ENCODE measurements around the gene BARX1.

The BARX1 gene

GRCh38 chr9:93955111-93955980, at the start of gene BARX1:
Gene BARX1 (minus strand): TSS chr9:93955355. CDS start chr9:93955146, 209 bp downstream.
- no peaks in the 10 kb centered on the region for H3K36me3 ChIP-seq (ENCODE audit: control insufficient read depth, insufficient read depth, low read length)
- no peak within 1 kb of the TSS for H3K27ac ChIP-seq (ENCODE audit: low read depth, low read length)
- peaks cover 2% of the 10 kb centered on the region for H3K4me1 ChIP-seq (ENCODE audit: control insufficient read depth, insufficient read depth, low read length)
- no peak within 1 kb of the TSS for H3K9ac ChIP-seq (ENCODE audit: low read length)
- H3K4me3 ChIP-seq (ENCODE audit: low read length) = peak within 1 kb of the TSS; percentile 38
- H3K27me3 ChIP-seq (ENCODE audit: control insufficient read depth, insufficient read depth, low read length) = peaks cover 80% of the 10 kb centered on the region

DNA sequence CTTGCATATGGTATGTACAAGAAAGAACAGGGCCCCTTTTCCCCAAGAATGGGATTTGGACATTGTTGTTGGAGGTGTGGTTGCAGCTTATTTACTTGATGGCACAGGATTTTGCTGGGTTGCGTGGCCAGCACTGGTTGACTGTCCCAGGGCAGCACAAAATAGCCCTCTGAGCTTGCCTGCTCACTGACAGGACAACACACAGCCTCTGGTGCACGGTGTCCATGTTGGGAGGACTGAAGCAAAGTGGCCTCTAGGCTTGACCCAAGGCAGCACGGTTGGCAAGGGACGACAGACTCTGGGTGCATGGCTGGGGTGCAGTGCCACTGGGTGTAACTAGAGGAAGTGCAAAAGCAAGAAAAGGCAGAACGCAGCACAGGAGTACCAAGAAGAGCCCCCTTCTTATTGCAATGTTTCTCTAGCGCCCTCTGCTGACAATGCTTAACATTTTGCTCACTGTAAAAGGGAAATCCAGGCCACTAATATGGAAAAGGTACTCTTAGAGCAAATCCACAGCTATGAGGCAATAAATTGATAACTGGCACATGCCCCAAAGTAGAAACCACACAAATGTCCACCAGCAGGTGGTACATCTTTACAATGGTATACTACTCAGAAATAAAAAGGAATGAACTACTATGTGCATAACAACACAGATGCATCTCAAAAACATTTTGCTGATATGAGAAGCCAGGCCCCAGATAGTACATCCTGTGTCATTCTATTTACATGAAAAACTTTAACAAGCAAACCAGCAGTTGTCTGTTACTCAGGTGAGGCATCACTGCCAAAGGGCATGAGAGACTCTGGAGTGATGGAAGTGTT, 47.4 kb upstream of the BARX1 start:
- Histone ChIP-seq H3K27me3 (ENCODE audit: control insufficient read depth, insufficient read depth, low read length) (no peaks in the 10 kb centered on the region), H3K4me1 (ENCODE audit: control insufficient read depth, insufficient read depth, low read length) (no peaks in the 10 kb centered on the region), H3K4me3 (ENCODE audit: low read length) (no peak overlapping the region), H3K9ac (ENCODE audit: low read length) (no peak overlapping the region), H3K27ac (ENCODE audit: low read depth, low read length) (no peak overlapping the region), H3K36me3 (ENCODE audit: control insufficient read depth, insufficient read depth, low read length) (no peaks in the 10 kb centered on the region)

GRCh38 chr9:93996863-93997262, 41.7 kb upstream of the BARX1 start:
- H3K4me3 ChIP-seq (ENCODE audit: low read length) = no peak overlapping the region
- no peaks in the 10 kb centered on the region for H3K36me3 ChIP-seq (ENCODE audit: control insufficient read depth, insufficient read depth, low read length)
- H3K9ac ChIP-seq (ENCODE audit: low read length) = no peak overlapping the region
- H3K4me1 ChIP-seq (ENCODE audit: control insufficient read depth, insufficient read depth, low read length) = no peaks in the 10 kb centered on the region
- no peaks in the 10 kb centered on the region for H3K27me3 ChIP-seq (ENCODE audit: control insufficient read depth, insufficient read depth, low read length)
- no peak overlapping the region for H3K27ac ChIP-seq (ENCODE audit: low read depth, low read length)

- no peaks in the 10 kb centered on the region for H3K36me3 ChIP-seq (ENCODE audit: control insufficient read depth, insufficient read depth, low read length)
- no peak overlapping the region for H3K27ac ChIP-seq (ENCODE audit: low read depth, low read length)
- H3K9ac ChIP-seq (ENCODE audit: low read length) = no peak overlapping the region
- H3K27me3 ChIP-seq (ENCODE audit: control insufficient read depth, insufficient read depth, low read length) = no peaks in the 10 kb centered on the region
- H3K4me3 ChIP-seq (ENCODE audit: low read length) = no peak overlapping the region
- no peaks in the 10 kb centered on the region for H3K4me1 ChIP-seq (ENCODE audit: control insufficient read depth, insufficient read depth, low read length)
Measured at GRCh38 chr9:93996367-93996766, 41.2 kb upstream of the BARX1 start.

- H3K27me3 ChIP-seq (ENCODE audit: control insufficient read depth, insufficient read depth, low read length) = no peaks in the 10 kb centered on the region
- H3K9ac ChIP-seq (ENCODE audit: low read length) = no peak overlapping the region
- no peaks in the 10 kb centered on the region for H3K36me3 ChIP-seq (ENCODE audit: control insufficient read depth, insufficient read depth, low read length)
- no peaks in the 10 kb centered on the region for H3K4me1 ChIP-seq (ENCODE audit: control insufficient read depth, insufficient read depth, low read length)
- no peak overlapping the region for H3K27ac ChIP-seq (ENCODE audit: low read depth, low read length)
- H3K4me3 ChIP-seq (ENCODE audit: low read length) = no peak overlapping the region
Measured at GRCh38 chr9:93994545-93994944, 39.4 kb upstream of the BARX1 start.

DNA sequence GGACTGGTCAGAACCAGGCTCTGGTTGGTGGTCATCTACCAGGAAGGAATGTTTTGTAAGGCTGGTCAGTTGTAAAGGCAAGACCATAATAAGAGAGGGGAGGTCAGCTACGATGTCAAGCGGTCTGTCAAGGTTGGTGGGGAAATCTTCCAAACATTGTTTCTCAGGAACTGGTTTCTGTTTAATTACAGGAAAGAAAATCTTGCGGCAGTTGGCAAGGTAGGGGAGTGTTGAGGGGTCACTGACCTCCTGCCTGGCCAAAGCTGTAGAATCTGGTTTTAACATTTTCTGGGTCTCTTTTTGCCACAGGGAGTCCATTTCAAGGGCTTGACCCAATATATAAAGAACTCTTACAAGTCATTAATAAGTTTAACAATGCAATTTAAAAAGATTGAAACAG, 39.0 kb upstream of the BARX1 start:
- Histone ChIP-seq H3K36me3 (ENCODE audit: control insufficient read depth, insufficient read depth, low read length) (no peaks in the 10 kb centered on the region), H3K27me3 (ENCODE audit: control insufficient read depth, insufficient read depth, low read length) (no peaks in the 10 kb centered on the region)

DNA sequence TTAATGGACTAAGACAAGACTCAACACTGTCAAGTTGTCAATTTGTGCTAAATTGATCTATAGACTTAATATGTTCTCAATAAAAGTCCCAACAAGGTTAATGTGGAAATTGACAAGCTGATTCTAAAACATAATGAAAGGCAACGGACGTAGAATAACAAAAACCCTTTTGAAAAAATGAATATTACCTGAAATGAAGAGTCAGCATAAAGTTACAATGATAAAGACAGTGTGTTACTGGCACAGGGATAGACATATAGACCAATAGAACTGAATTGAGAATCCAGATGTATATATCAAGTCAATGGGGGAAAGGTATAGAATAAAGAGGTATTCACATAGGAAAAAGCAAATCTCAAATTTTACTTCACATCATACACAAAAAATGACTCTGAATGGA, 37.7 kb upstream of the BARX1 start:
- Histone ChIP-seq H3K4me3 (ENCODE audit: low read length) (no peak overlapping the region), H3K9ac (ENCODE audit: low read length) (no peak overlapping the region), H3K27me3 (ENCODE audit: control insufficient read depth, insufficient read depth, low read length) (no peaks in the 10 kb centered on the region), H3K27ac (ENCODE audit: low read depth, low read length) (no peak overlapping the region), H3K36me3 (ENCODE audit: control insufficient read depth, insufficient read depth, low read length) (no peaks in the 10 kb centered on the region), H3K4me1 (ENCODE audit: control insufficient read depth, insufficient read depth, low read length) (no peaks in the 10 kb centered on the region)

More for the DNA sequence above, 39.0 kb upstream of the BARX1 start:
- Histone ChIP-seq H3K9ac (ENCODE audit: low read length) (no peak overlapping the region), H3K4me1 (ENCODE audit: control insufficient read depth, insufficient read depth, low read length) (no peaks in the 10 kb centered on the region), H3K27ac (ENCODE audit: low read depth, low read length) (no peak overlapping the region), H3K4me3 (ENCODE audit: low read length) (no peak overlapping the region)

DNA sequence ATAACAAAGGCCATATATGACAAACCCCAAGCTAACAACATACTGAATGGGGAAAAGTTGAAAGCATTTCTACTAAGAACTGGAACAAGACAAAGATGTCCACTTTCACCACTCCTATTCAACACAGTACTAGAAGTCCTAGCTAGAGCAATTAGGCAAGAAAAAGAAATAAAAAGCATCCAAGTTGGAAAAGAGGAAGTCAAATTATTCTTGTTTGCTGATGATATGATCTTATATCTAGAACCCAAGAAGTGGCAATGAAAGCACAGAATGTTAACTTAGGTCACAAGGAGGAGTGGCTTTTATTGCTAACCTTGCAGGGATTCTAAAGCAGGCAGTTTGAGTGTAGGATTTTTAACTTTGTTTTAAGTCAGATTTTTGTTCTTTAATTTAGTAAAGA, 35.3 kb upstream of the BARX1 start:
- Histone ChIP-seq H3K4me3 (ENCODE audit: low read length) (no peak overlapping the region), H3K27ac (ENCODE audit: low read depth, low read length) (no peak overlapping the region), H3K27me3 (ENCODE audit: control insufficient read depth, insufficient read depth, low read length) (no peaks in the 10 kb centered on the region), H3K4me1 (ENCODE audit: control insufficient read depth, insufficient read depth, low read length) (no peaks in the 10 kb centered on the region), H3K36me3 (ENCODE audit: control insufficient read depth, insufficient read depth, low read length) (no peaks in the 10 kb centered on the region), H3K9ac (ENCODE audit: low read length) (no peak overlapping the region)

DNA sequence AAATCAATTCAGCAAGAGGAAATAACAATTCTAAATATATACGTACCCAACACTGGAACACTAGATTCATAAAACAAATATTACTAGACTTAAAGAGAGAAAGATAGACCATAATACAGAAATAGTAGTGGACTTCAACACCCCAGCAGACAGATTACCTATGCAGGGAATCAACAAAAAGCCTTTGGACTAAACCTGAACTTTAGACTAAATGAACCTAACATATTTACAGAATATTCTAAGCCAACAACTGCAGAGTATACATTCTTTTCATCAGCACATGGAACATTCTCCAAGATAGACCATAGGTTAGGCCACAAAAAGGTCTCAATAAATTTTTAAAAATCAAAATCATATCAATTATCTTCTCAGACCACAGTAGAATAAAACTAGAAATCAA, 32.9 kb upstream of the BARX1 start:
- Histone ChIP-seq H3K27ac (ENCODE audit: low read depth, low read length) (no peak overlapping the region), H3K36me3 (ENCODE audit: control insufficient read depth, insufficient read depth, low read length) (no peaks in the 10 kb centered on the region), H3K9ac (ENCODE audit: low read length) (no peak overlapping the region), H3K4me1 (ENCODE audit: control insufficient read depth, insufficient read depth, low read length) (no peaks in the 10 kb centered on the region), H3K4me3 (ENCODE audit: low read length) (no peak overlapping the region), H3K27me3 (ENCODE audit: control insufficient read depth, insufficient read depth, low read length) (no peaks in the 10 kb centered on the region)

- H3K4me3 ChIP-seq (ENCODE audit: low read length) = no peak overlapping the region
- H3K36me3 ChIP-seq (ENCODE audit: control insufficient read depth, insufficient read depth, low read length) = no peaks in the 10 kb centered on the region
- no peaks in the 10 kb centered on the region for H3K27me3 ChIP-seq (ENCODE audit: control insufficient read depth, insufficient read depth, low read length)
- no peaks in the 10 kb centered on the region for H3K4me1 ChIP-seq (ENCODE audit: control insufficient read depth, insufficient read depth, low read length)
- H3K27ac ChIP-seq (ENCODE audit: low read depth, low read length) = no peak overlapping the region
- no peak overlapping the region for H3K9ac ChIP-seq (ENCODE audit: low read length)
Measured at GRCh38 chr9:93984860-93985259, 29.7 kb upstream of the BARX1 start.

GRCh38 chr9:93983875-93984274, 28.7 kb upstream of the BARX1 start:
- Histone ChIP-seq H3K4me3 (ENCODE audit: low read length) (no peak overlapping the region), H3K27ac (ENCODE audit: low read depth, low read length) (no peak overlapping the region), H3K4me1 (ENCODE audit: control insufficient read depth, insufficient read depth, low read length) (no peaks in the 10 kb centered on the region), H3K27me3 (ENCODE audit: control insufficient read depth, insufficient read depth, low read length) (no peaks in the 10 kb centered on the region), H3K9ac (ENCODE audit: low read length) (no peak overlapping the region), H3K36me3 (ENCODE audit: control insufficient read depth, insufficient read depth, low read length) (no peaks in the 10 kb centered on the region)

GRCh38 chr9:93979721-93980120, 24.6 kb upstream of the BARX1 start:
- Histone ChIP-seq H3K4me1 (ENCODE audit: control insufficient read depth, insufficient read depth, low read length) (no peaks in the 10 kb centered on the region), H3K27me3 (ENCODE audit: control insufficient read depth, insufficient read depth, low read length) (peaks cover 3% of the 10 kb centered on the region), H3K36me3 (ENCODE audit: control insufficient read depth, insufficient read depth, low read length) (no peaks in the 10 kb centered on the region), H3K9ac (ENCODE audit: low read length) (no peak overlapping the region), H3K27ac (ENCODE audit: low read depth, low read length) (no peak overlapping the region), H3K4me3 (ENCODE audit: low read length) (no peak overlapping the region)

Data from rectal smooth muscle tissue (tissue), 1 donor.